GM10266 (cell line): Measurements from ENCODE around the gene ADORA3.

ENCODE experiments used
- DNase-seq: peaks from one replicate; pipeline ENCODE4 v3.0.0; 2012; ENCODE audit errors: extremely low spot score
- CTCF ChIP-seq: IDR thresholded peaks from 2 replicates; pipeline ENCODE4 v1.5.1; 2012; ENCODE audit warnings: mild to moderate bottlenecking, low read depth; ENCODE audit not compliant: control insufficient read depth, insufficient read depth; ENCODE audit errors: missing control alignments

ADORA3 gene

GRCh38 chr1:111515291-111516004, 12.0 kb upstream of the ADORA3 start:
- TF ChIP-seq CTCF: no peak
- DNase-seq: no peak

- no peak for TF ChIP-seq CTCF
- no peak for DNase-seq
These were observed 10.1 kb upstream of the ADORA3 start for GRCh38 chr1:111513410-111514020.

- no peak for DNase-seq
- TF ChIP-seq CTCF: no peak
These were observed 9.5 kb upstream of the ADORA3 start for GRCh38 chr1:111512931-111513330.

- no peak for TF ChIP-seq CTCF
These were observed 8.9 kb upstream of the ADORA3 start for GRCh38 chr1:111512132-111512889.

GRCh38 chr1:111511370-111511769, 7.9 kb upstream of the ADORA3 start:
- no peak for TF ChIP-seq CTCF
- DNase-seq: no peak

More at GRCh38 chr1:111512132-111512889, 8.9 kb upstream of the ADORA3 start:
- no peak for DNase-seq

- no peak for TF ChIP-seq CTCF
These were observed 6.6 kb upstream of the ADORA3 start for GRCh38 chr1:111509997-111510375.

More at GRCh38 chr1:111509997-111510375, 6.6 kb upstream of the ADORA3 start:
- no peak for DNase-seq
